ENCODE measurements around the gene TMEM220.
A peak's percentile ranks its signal among the peaks of the same experiment; 100 is the strongest.
"Not testable (repeated sequence)": the region's sequence is repeated elsewhere in the genome, so short reads cannot be mapped to it uniquely, and the experiment has no call there.

Gene TMEM220

GRCh38 chr17:10728331-10728892 lies 1.4 kb downstream of the TMEM220 start:
- no peak for DNase-seq (ENCODE audit: low spot score)

- no peak for DNase-seq (ENCODE audit: low spot score)
These were observed 2.6 kb downstream of the TMEM220 start for GRCh38 chr17:10727192-10727591.

- no peak for DNase-seq (ENCODE audit: low spot score)
These were observed 3.6 kb downstream of the TMEM220 start for GRCh38 chr17:10726196-10726595.

GRCh38 chr17:10725262-10725661 lies 4.6 kb downstream of the TMEM220 start:
- DNase-seq (ENCODE audit: low spot score) = no peak

GRCh38 chr17:10724546-10725195 lies 5.2 kb downstream of the TMEM220 start:
- no peak for DNase-seq (ENCODE audit: low spot score)

- DNase-seq (ENCODE audit: low spot score) = no peak
These were observed 11.3 kb downstream of the TMEM220 start for GRCh38 chr17:10718547-10718946.

GRCh38 chr17:10716218-10716617 lies 13.6 kb downstream of the TMEM220 start:
- no peak for DNase-seq (ENCODE audit: low spot score)

- no peak for DNase-seq (ENCODE audit: low spot score)
These were observed 16.5 kb downstream of the TMEM220 start for GRCh38 chr17:10713318-10713717.

GRCh38 chr17:10705727-10706126 lies 24.1 kb downstream of the TMEM220 start:
- no peak for DNase-seq (ENCODE audit: low spot score)

- DNase-seq (ENCODE audit: low spot score) = no peak
These were observed 27.2 kb downstream of the TMEM220 start for GRCh38 chr17:10702574-10702973.

GRCh38 chr17:10699856-10700255 lies 30.0 kb downstream of the TMEM220 start:
- no peak for DNase-seq (ENCODE audit: low spot score)

GRCh38 chr17:10698096-10698818 lies 31.6 kb downstream of the TMEM220 start:
- peak; percentile 41 for DNase-seq (ENCODE audit: low spot score)

- DNase-seq (ENCODE audit: low spot score) = peak; percentile 94
These were observed 32.4 kb downstream of the TMEM220 start, which contains the start of the genes ADPRM and SCO1 for GRCh38 chr17:10697092-10698081. TSS of gene ADPRM (plus strand) at chr17:10697594. CDS start at chr17:10704927, 7,333 bp downstream. TSS of gene SCO1 (minus strand) at chr17:10697533. CDS start at chr17:10697507, 26 bp downstream.

- DNase-seq (ENCODE audit: low spot score) = not testable (repeated sequence)
These were observed 33.9 kb downstream of the TMEM220 start for GRCh38 chr17:10695875-10696407.

GRCh38 chr17:10687499-10687898 lies 42.3 kb downstream of the TMEM220 start:
- DNase-seq (ENCODE audit: low spot score) = no peak

GRCh38 chr17:10683853-10684252 lies 46.0 kb downstream of the TMEM220 start:
- peak; percentile 20 for DNase-seq (ENCODE audit: low spot score)

- DNase-seq (ENCODE audit: low spot score) = peak; percentile 42
These were observed 47.9 kb downstream of the TMEM220 start for GRCh38 chr17:10681866-10682446.

- DNase-seq (ENCODE audit: low spot score) = no peak
These were observed 55.1 kb downstream of the TMEM220 start for GRCh38 chr17:10674704-10675103.

GRCh38 chr17:10673312-10673711 lies 56.5 kb downstream of the TMEM220 start:
- DNase-seq (ENCODE audit: low spot score) = no peak

- DNase-seq (ENCODE audit: low spot score) = peak; percentile 37
These were observed 61.0 kb downstream of the TMEM220 start for GRCh38 chr17:10668775-10669174.

GRCh38 chr17:10666906-10667305 lies 62.9 kb downstream of the TMEM220 start:
- no peak for DNase-seq (ENCODE audit: low spot score)

All from AG08395 (cell line).